Fibroblast of pulmonary artery (primary cell): ENCODE data around the gene TBC1D2B.

Experiments used
- DNase-seq: peaks from one replicate; pipeline ENCODE4 v3.0.0-alpha.2; 2010; ENCODE audit warnings: low read depth
- H3K4me3 ChIP-seq: replicated peaks from 2 replicates; pipeline ENCODE4 v1.5.1; 2011; ENCODE audit warnings: low read depth, mild to moderate bottlenecking, control low read depth, low read length, moderate library complexity
- CTCF ChIP-seq: IDR thresholded peaks from 2 replicates; pipeline ENCODE4 v1.5.1; 2011; ENCODE audit warnings: mild to moderate bottlenecking, control low read depth, low read length, inconsistent platforms; ENCODE audit errors: missing control alignments

Gene TBC1D2B

GRCh38 chr15:78079298-78080087, 2.0 kb upstream of the TBC1D2B start:
- no peak overlapping the region for H3K4me3 ChIP-seq
- no peak for DNase-seq
- no peak for TF ChIP-seq CTCF

- no peak for DNase-seq
- no peak for TF ChIP-seq CTCF
Measured at GRCh38 chr15:78077871-78078210, 330 bp upstream of the TBC1D2B start.

GRCh38 chr15:78076231-78077052, 1.1 kb downstream of the TBC1D2B start:
- peak; percentile 19 for TF ChIP-seq CTCF
- H3K4me3 ChIP-seq = peak overlapping the region; percentile 73
- DNase-seq = no peak

More at GRCh38 chr15:78077871-78078210, 330 bp upstream of the TBC1D2B start:
- peak overlapping the region; percentile 56 for H3K4me3 ChIP-seq

GRCh38 chr15:78075490-78076230, 1.9 kb downstream of the TBC1D2B start:
- peak overlapping the region; percentile 73 for H3K4me3 ChIP-seq
- peak; percentile 94 for DNase-seq
- TF ChIP-seq CTCF = no peak

GRCh38 chr15:78073046-78073787, 4.3 kb downstream of the TBC1D2B start:
- no peak for TF ChIP-seq CTCF
- no peak for DNase-seq
- H3K4me3 ChIP-seq = no peak overlapping the region
